Measurements from ENCODE around the gene CCDC136.

CCDC136 gene

DNA sequence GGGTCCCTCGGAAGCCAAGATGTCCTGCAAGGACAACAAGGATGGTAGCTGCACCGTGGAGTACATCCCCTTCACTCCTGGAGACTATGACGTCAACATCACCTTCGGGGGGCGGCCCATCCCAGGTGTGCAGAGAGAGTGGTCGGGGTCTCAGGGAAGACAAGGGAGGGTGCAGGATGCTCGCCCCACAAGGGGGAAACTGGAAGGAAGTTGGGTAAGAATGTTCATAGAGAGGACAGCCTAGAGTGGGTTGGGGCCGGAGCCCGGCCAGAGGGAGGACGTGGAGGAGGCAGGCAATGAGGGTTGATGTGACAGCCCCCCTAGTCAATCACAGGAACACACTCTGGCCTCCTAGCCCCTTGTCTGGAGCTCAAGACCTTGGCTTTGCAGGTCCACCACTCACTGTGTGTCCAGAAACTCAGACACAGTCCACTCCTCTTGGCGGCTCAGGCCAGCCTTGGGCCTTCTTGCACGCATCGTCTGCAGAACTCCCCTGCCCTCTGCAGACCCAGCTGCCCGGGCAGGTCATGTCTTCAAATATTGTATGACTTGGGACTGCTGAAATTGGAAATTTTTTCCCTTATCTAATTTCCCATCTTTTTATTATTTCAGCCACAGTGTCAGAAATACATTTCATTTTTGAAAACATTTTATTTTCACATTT is 55.1 kb downstream of the CCDC136 start:
- DNase-seq = no peak

DNA sequence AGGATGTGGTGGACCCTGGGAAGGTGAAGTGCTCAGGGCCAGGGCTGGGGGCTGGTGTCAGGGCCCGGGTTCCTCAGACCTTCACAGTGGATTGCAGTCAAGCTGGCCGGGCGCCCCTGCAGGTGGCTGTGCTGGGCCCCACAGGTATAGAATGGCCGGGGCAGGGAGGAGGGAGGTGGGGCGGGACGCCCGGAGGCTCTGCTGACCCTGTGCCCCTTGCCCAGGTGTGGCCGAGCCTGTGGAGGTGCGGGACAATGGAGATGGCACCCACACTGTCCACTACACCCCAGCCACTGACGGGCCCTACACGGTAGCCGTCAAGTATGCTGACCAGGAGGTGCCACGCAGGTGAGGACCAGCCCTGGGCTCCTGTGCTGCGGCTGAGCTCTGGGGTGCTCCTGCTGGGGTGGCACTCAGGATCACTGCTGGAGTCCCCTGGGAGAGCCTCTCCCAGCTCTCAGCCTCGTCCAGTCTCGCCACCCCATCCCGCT is 56.0 kb downstream of the CCDC136 start:
- no peak for DNase-seq

DNA sequence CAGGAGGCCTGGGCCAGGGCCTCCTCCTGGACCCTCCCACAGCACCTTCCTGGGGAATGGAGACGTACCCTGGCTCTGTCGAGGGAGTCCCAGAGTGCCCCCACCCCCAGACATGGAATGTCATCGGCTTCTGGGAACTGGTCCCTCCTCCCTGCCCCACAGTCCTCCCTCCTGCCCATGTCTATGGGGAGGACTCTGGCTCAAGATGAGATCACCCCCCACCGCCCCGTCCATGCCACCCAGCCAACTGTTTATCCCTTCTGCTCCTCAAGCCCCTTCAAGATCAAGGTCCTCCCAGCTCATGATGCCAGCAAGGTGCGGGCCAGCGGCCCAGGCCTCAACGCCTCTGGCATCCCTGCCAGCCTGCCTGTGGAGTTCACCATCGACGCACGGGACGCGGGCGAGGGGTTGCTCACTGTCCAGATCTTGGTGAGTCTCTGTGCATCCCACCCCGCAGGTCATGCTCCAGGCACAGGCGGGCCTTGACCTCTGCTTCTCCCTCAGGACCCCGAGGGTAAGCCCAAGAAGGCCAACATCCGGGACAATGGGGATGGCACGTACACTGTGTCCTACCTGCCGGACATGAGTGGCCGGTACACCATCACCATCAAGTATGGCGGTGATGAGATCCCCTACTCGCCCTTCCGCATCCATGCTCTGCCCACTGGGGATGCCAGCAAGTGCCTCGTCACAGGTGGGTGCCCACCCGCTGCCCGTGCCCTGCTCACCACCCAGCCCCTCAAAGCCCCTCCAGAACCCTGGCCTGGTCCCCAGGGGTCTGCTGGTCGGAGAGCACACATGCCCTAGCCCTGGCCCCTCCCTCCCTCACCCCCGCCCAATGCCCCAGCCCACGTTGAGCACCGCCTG is 56.8 kb downstream of the CCDC136 start:
- DNase-seq = no peak

DNA sequence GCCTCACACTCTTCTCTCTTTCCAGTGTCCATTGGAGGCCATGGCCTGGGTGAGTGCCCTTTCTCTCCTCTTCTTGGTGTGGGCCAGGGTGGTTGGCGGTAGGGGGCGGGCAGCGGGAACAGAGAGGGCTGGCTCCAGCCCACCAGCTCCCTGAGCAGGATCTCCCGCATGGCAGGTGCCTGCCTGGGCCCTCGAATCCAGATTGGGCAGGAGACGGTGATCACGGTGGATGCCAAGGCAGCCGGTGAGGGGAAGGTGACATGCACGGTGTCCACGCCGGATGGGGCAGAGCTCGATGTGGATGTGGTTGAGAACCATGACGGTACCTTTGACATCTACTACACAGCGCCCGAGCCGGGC is 57.4 kb downstream of the CCDC136 start:
- no peak for DNase-seq

DNA sequence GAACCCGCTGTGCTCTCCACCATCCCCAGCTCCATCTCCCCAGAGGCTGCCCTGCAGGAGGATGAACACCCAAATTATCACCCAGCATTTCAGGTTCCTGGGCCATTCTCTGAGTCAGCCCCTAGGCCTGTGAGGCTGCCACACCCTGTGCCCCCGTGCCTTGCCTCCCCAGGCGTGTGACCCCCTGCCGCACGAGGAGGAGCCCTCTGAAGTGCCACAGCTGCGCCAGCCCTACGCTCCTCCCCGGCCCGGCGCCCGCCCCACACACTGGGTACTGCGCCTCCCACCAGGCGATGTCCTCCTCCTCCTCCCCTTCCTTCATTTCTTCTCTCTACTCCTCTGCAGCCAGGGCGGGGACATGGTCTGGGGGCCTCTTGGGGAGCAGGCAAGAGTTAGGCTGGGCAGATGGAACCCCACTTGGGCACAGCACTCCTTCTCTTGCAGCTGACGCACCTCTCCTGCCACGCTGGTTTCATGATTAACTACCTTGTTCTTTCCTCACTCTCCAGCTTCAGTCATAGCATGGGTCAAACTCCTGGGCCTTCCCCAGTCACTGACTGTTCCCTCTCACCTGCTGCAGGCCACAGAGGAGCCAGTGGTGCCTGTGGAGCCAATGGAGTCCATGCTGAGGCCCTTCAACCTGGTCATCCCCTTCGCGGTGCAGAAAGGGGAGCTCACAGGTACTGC is 58.2 kb downstream of the CCDC136 start:
- no peak for DNase-seq

DNA sequence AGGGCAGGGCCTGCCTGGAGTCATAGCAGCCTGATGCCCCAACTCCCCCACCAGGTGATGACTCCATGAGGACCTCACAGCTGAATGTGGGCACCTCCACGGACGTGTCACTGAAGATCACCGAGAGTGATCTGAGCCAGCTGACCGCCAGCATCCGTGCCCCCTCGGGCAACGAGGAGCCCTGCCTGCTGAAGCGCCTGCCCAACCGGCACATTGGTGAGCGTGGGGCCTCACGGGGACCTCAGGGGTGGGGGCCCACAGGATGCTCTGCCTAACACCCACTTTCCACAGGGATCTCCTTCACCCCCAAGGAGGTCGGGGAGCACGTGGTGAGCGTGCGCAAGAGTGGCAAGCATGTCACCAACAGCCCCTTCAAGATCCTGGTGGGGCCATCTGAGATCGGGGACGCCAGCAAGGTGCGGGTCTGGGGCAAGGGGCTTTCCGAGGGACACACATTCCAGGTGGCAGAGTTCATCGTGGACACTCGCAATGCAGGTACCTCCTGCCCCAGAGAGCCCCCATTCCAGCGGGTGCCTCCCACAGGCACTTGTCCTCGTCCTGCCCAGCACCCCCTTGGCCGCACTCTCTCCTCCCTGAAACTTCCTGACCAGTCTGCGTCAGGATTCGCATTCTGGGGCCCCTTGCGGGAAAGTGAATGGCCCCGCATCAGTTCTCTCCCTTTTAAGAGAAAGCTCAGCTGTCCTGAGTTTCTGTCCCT is 60.9 kb downstream of the CCDC136 start:
- no peak for DNase-seq

DNA sequence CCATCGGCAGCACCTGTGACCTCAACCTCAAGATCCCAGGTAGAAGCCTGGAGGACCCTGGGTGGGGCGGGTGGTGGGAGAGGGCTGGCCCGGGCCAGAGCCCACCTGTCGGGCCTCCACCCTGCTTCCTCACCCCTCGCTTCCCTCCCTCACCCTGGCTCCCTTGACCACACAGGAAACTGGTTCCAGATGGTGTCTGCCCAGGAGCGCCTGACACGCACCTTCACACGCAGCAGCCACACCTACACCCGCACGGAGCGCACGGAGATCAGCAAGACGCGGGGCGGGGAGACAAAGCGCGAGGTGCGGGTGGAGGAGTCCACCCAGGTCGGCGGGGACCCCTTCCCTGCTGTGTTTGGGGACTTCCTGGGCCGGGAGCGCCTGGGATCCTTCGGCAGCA is 62.0 kb downstream of the CCDC136 start:
- no peak for DNase-seq

DNA sequence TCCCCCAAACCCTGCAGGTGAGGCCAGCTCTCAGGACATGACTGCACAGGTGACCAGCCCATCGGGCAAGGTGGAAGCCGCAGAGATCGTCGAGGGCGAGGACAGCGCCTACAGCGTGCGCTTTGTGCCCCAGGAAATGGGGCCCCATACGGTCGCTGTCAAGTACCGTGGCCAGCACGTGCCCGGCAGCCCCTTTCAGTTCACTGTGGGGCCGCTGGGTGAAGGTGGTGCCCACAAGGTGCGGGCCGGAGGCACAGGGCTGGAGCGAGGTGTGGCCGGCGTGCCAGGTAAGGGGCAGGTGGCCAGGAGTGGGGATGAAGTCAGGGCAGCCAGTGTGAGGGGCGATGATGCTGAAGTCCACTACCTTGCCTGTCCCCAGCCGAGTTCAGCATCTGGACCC is 62.6 kb downstream of the CCDC136 start:
- DNase-seq = no peak

DNA sequence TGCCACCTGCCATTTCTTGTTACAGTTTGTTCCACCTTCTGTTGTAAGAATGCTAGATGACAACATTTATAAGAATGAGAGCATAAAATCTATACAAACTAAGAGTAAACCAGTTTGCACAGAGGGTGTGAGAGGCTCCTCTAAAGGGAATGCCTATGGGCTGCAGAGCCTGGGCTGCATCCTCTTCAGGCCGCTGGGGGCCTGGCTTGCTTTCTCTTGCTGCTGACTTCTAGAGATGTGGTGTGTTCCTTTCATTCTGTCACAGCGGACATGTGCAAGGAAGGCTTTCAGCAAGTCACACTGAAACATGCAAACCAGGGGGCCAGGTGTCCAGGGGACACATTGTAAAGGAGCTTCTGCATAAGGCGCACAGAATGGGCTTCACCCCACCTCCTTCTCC is 63.8 kb downstream of the CCDC136 start:
- DNase-seq = no peak

DNA sequence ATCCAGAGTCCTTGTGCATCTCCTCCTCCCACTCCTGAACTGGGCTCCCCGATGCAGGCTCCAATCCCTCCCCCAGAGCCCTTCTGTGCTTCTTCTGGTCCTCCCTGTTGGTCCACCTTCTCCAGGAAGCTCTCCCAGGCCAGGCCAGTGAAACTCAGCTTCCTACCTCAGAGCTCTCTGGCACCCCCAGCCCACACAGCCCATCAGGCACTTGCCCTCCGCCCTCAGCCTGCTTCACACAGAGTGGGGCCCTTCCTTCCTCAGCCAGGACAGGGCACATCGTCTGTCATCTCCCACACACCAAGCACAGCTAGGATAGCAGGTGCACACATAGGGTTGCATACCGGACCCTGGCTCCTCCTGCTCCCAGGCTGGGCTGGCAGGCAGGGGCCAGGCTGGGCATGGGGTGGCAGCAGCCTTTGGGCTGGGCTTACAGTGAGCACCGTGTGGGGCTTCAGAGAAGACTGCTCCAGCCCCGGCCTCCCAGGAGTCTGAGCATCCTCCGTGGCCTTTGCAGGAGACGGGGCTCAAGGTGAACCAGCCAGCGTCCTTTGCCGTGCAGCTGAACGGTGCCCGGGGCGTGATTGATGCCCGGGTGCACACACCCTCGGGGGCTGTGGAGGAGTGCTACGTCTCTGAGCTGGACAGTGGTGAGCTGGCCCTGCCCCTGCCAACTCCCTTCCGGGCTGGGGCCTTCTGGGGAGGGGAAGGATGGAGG is 64.4 kb downstream of the CCDC136 start:
- DNase-seq = no peak

DNA sequence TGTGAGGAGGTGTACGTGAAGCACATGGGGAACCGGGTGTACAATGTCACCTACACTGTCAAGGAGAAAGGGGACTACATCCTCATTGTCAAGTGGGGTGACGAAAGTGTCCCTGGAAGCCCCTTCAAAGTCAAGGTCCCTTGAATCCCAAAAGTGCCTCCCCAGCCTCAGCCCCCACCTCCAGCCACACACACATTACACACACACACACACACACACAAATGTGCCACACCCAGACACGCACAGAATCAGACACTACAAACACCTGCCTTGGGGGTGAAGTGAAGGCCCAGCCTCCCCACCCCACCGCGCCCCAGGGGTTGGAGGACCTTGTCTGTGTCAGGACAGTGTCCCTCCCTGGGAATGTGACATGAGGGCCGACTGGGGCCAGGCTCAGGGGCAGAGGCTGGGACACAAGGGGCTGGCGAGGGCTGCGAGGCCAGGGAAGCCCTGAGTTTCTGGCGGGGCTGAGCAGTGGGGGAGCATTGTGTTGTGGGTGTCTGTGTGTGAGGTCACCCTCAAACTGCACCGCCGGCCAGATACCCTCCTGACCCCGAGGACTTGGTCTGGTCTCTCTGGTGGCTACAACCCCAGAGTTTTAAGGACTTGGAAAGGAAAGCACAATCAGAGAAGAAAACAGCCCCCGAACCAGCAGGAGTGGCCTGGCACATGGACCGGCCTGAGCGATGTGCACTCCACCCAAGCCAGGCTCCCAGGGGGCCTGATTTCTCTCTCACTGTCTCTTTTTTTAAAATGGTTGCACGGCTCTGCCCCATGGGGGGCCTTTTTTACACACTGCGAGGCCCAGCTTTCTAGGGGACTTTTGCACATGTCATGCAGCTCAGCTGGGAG is 66.8 kb downstream of the CCDC136 start:
- DNase-seq = no peak

DNA sequence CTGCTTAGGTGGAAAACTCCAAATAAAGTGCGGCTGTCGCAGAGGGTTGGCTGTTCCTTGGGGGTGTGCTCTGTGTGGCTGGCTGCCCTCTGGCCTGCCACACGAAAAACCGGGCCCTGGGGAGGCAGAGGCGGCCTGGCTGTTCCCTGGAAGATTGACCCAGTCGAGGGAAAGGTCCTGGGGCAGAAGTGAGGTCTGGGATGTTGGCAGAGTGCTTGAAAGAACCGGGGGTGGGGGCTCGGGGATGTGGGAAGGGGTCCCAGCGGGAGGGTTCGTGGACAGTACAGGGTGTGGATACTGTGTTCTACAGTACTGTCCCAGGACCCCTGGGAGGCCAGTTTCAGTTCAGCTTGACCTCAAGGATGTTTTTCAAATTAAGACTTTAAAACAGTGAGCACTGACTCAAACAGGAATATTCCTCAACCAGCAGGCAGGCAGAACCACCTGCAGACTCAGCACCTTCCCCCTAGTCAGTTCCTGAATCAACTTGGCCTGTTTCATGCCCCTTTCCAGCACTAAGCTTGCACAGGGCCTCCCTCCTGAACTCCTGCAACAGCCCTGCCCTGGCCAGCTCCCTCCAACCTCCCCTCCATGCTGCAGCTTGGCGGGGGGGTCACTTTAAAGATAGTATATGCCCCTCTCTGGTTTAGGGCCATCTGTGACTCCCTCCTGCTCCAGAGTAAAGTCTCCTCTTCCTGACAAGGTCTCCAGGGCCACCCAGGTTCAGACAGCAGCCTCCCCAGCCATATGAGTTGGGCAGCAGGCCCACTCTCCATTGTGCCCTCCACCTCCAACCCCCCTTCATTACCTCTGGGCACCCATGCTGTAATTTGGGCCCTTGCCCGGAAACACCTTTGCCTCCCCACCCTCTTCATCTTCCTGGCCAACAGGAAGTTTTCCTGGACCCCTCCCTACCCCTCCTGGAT is 67.7 kb downstream of the CCDC136 start:
- no peak for DNase-seq

DNA sequence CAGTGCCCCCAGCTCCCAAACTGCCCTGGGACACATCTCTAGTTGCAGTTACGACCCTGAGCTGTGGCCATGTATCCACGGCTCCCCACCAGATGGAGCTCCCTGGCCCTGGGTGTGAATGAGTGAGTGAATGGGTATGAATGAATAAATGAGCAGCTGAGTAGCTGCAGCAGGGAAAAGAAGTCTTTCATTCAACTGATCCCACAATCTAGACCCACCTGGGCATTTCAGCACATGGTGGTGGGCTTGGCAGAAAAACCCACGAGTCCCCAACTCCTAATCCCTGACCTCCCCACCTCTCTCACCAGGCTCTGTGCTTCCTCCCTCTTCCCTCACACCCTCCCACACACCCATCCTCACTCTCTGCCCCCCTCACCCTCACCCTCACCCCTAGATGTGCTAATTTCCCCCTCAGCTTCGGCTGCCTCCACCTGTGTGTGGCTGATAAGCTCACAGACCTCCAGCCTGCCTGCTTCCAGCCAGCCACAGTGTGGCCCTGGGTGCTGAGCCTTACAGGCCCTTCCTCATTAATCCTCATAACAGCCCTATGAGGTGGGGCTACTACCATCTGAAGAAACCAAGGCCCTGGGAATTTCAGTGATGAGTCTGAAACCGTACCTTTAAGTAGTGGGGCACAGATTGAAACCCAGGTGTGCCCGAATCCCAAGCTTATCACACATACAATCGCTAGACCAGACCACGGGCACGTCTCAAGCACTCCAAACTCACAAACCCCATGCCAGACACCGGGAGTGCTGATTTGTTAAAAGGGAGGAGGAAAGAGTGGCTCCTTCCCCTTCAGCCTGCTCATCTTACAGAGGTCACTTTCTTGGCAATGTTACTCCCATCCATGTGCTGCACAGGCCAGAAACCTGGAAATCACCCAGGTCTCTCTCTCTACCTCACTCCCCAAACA is 68.6 kb downstream of the CCDC136 start:
- no peak for DNase-seq

DNA sequence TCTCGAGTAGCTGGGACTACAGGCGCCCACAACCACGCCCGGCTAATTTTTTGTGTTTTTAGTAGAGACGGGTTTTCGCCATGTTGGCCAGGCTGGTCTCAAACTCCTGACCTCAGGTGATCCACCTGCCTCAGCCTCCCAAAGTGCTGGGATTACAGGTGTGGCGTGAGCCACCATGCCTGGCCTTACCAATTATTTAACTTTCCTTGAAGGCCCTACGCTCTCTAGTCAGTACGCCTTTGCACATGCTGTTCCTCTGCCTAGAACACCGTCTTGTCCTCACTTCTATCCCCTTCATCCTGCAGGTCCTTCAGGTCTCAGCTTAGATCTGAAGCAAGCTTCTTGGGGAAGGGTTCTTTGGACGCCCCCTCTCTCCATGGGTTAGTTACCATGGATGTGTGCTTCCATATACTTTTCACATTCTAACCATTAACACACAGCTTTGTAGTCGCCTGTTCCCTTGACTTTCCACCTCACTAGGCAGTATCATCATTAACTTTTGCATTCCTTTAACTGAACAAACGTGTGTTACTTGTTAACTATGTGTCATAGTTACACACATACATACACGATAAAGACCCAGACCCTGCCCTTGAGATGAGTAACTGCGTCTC is 70.3 kb downstream of the CCDC136 start:
- no peak for DNase-seq

DNA sequence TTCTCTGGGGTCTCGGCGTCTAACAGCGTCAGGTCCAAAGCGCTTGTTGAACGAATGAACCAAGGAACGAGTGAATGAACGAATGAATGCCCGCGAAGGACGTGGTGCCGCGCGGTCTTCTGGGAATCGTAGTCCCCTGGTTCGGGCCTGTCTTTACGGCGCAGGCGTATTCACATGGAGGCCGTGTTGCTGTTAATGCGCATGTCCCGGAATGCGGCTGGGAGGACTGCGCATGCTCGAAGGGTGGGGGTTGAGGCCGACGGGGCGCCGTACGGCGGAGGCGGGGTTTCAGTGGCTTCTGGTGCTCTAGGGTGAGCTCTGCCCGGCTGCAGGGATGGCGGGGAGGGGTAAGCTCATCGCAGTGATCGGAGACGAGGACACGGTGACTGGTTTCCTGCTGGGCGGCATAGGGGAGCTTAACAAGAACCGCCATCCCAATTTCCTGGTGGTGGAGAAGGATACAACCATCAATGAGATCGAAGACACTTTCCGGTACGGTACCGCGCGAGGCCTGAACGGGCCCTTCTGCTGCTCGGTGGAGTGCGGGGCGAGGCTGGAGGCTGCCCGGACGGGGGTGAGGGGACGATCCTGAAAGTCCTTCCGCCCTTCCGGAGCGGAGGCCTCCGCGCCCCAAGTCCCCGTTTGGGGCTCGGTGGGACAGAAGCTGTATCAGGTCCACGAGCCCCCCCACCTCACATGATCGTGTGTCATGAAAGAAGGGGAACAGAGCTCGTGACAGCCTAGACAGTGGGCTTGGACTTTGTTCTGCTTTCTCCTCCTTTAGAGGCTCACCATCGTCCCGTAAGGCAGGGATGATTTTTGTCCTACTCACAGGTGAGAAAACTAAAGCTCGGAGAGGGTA is 71.0 kb downstream of the CCDC136 start, which contains the start of gene ATP6V1F:
Gene ATP6V1F (plus strand): TSS at position 286 of the 862 bp plus-strand sequence. CDS start 49 bp downstream, at position 335.
- peak; percentile 99 for DNase-seq

DNA sequence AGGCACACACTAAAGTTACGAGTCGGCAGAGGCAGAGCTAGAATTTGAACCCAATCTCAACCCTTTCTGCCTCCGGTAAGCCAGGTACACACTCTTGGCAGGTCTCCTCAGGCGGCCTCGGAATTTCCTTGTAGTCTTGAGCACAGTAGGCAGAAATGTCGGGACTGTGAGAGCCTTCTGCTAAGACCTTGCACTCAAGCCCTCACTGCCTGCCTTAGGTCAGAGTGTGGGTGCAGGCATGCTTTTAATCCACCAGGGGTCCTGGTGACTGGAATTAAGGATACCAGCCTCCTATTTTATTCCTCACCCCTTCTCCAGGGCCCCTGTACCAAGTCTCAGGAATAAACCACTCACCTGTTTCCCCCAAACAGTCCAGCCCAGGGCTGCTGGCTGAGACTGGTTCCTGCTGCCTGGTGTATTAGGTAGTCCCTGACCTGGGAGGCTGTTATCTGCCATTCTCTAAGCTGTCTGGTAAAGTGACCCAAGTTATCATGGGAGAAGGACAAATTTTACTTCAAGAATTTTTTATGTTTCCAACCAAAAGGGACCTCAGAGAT is 71.7 kb downstream of the CCDC136 start:
- DNase-seq = peak; percentile 57

DNA sequence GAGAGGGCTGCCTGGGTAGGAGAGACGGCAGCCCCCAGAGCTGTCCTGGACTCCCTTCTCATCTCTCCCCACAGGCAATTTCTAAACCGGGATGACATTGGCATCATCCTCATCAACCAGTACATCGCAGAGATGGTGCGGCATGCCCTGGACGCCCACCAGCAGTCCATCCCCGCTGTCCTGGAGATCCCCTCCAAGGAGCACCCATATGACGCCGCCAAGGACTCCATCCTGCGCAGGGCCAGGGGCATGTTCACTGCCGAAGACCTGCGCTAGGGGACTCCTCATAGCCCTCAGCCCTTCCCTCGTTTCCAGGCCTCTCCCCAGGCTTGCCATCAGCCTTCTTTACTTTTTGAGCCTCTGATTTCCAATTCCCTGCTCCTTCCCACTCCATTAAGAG is 73.5 kb downstream of the CCDC136 start:
- no peak for DNase-seq

Measured in activated CD4-positive, alpha-beta T cell treated with anti-CD3 and anti-CD28 coated beads, Interleukin-2, amount 50 U/mL, for 16 hours (primary cell).